Hepatocyte (in vitro differentiated cells): ENCODE data around the gene KCNQ1. TPM values are rescaled to one million over a fixed set of nuclear protein-coding genes. Genes with fewer than 3 reads are reported as not detected.
A peak's percentile ranks its signal among the peaks of the same experiment; 100 is the strongest.

Source experiments
- DNase-seq: peaks from one replicate; pipeline ENCODE4 v3.0.0-alpha.2; 2016; ENCODE audit warnings: low spot score
- H2AFZ ChIP-seq: fragments of 200-600 bp; sonication (generic); 2 replicates; pipeline ENCODE4 v1.6.0; 2016; ENCODE audit warnings: antibody characterized with exemption, mild to moderate bottlenecking
- H3K27ac ChIP-seq: fragments of 200-600 bp; sonication (generic); 2 replicates; pipeline ENCODE4 v1.5.1; 2016; ENCODE audit warnings: mild to moderate bottlenecking
- H3K27me3 ChIP-seq: fragments of 200-600 bp; sonication (generic); 2 replicates; pipeline ENCODE4 v1.6.1; 2016
- H3K36me3 ChIP-seq: fragments of 200-600 bp; sonication (generic); replicated peaks from 2 replicates; pipeline ENCODE4 v1.5.1; 2016; ENCODE audit warnings: low read depth; ENCODE audit not compliant: insufficient read depth
- H3K4me1 ChIP-seq: fragments of 200-600 bp; sonication (generic); 2 replicates; pipeline ENCODE4 v1.5.1; 2016; ENCODE audit warnings: mild to moderate bottlenecking, moderate library complexity; ENCODE audit not compliant: insufficient read depth
- H3K4me2 ChIP-seq: fragments of 200-600 bp; sonication (generic); 2 replicates; pipeline ENCODE4 v1.6.0; 2016
- H3K4me3 ChIP-seq: fragments of 200-600 bp; sonication (generic); 2 replicates; pipeline ENCODE4 v1.5.1; 2016; ENCODE audit warnings: mild to moderate bottlenecking
- H3K79me2 ChIP-seq: fragments of 200-600 bp; sonication (generic); 2 replicates; pipeline ENCODE4 v1.6.0; 2017; ENCODE audit warnings: mild to moderate bottlenecking
- H3K9me2 ChIP-seq: fragments of 200-600 bp; sonication (generic); replicated peaks from 2 replicates; pipeline ENCODE4 v1.6.0; 2017; ENCODE audit warnings: mild to moderate bottlenecking; ENCODE audit not compliant: insufficient read depth
- H3K9me3 ChIP-seq: fragments of 200-600 bp; sonication (generic); 2 replicates; pipeline ENCODE4 v1.5.1; 2016; ENCODE audit warnings: low read depth, mild to moderate bottlenecking
- H4K20me1 ChIP-seq: fragments of 200-600 bp; sonication (generic); 2 replicates; pipeline ENCODE4 v1.6.0; 2016; ENCODE audit warnings: mild to moderate bottlenecking; ENCODE audit not compliant: insufficient read depth, poor library complexity, severe bottlenecking
- CTCF ChIP-seq: fragments of 200-600 bp; sonication (generic); IDR thresholded peaks from 2 replicates; pipeline ENCODE4 v1.5.1; 2016; ENCODE audit warnings: antibody characterized with exemption, mild to moderate bottlenecking; ENCODE audit not compliant: poor library complexity
- EZH2 ChIP-seq: fragments of 200-600 bp; sonication (generic); IDR thresholded peaks from 2 replicates; pipeline ENCODE4 v1.6.1; 2016; ENCODE audit warnings: antibody characterized with exemption, mild to moderate bottlenecking, borderline replicate concordance
- EZH2phosphoT487 ChIP-seq: fragments of 200-600 bp; sonication (generic); IDR thresholded peaks from one replicate; pipeline ENCODE4 v1.6.1; 2018; ENCODE audit warnings: antibody characterized with exemption, mild to moderate bottlenecking, low read depth, moderate library complexity; ENCODE audit not compliant: unreplicated experiment, severe bottlenecking
- WGBS: methylation state at CpG from one replicate; pipeline ENCODE4 v1.1.6; 2016; ENCODE audit warnings: low lambda C conversion rate; ENCODE audit errors: missing lambda C conversion rate; 5-methylcytosine and 5-hydroxymethylcytosine counted together
- polyA plus RNA-seq: library from polyadenylated mRNA; unstranded; fragments of >200 nt; fragmentation: Nextera tagmentation; extraction: Ambion mirVana; gene quantifications from 2 replicates; pipeline ENCODE4 v1.2.1, GENCODE V29; 2016
- total RNA-seq: library from RNA; depleted of rRNA; stranded (reverse); fragments of >200 nt; gene quantifications from 2 replicates; pipeline ENCODE4 v1.2.3, GENCODE V29; 2014

The KCNQ1 gene
- total and polyA plus RNA-seq, 2 experiments from 2014 or later, result 1.8 to 6.4 TPM

DNA sequence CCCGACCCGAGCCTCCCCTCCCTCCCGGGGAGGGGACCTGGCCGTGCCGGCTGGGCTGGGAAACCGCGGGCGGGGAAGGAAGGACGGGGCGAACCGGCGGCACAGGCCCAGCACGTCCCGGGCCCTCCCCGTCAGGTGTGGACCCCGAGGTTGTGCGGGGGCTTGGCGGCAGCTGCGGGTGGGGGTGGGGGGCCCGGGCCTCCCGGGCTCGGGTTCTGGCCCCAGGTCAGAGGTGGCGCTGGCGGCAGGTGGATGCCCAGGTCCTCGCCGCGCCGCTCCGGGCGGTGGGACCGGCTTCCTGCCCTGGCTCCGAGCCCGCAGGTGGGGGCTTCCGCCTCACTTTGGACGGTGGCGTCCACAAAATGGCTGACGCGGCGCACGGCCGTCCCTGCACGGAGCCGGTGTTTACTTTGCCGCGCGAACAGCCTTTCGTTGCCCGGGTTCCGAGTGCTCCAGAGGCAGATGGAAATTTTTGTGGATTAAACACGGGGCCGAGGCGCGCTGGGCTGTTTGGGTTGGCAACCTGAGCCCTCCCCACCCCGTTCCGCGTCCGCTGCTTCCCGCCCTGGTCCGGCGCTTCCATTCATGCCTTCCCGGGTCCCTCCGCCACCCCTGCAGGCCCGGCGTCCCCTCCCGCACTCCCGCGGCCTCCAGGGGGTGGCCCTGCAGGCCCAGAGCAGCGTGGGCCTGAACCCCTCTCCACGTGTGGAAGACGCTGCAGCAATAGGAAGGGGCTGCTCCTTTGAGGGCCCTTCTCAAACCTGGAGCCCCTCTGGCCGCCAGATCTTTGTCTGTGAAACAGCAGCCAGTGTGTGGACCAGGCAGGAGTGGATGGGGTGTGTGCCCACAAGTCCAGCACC is 346.9 kb downstream of the KCNQ1 start:
- no peak overlapping the region for H3K4me3 ChIP-seq
- H3K79me2 ChIP-seq, result no peaks in the 10 kb centered on the region
- H3K27me3 ChIP-seq, result no peaks in the 10 kb centered on the region
- no peak for TF ChIP-seq CTCF
- TF ChIP-seq EZH2, result no peak
- TF ChIP-seq EZH2phosphoT487, result no peak
- H2AFZ ChIP-seq, result peak overlapping the region; percentile 66
- H4K20me1 ChIP-seq, result no peaks in the 10 kb centered on the region
- no peak overlapping the region for H3K27ac ChIP-seq
- no peaks in the 10 kb centered on the region for H3K9me2 ChIP-seq
- H3K4me1 ChIP-seq, result peaks cover 11% of the 10 kb centered on the region
- peak overlapping the region; percentile 71 for H3K4me2 ChIP-seq
- no peaks in the 10 kb centered on the region for H3K9me3 ChIP-seq
- H3K36me3 ChIP-seq, result no peaks in the 10 kb centered on the region
- no peak for DNase-seq
- 54% methylated on average over 23 of the region's 71 CpGs for WGBS

DNA sequence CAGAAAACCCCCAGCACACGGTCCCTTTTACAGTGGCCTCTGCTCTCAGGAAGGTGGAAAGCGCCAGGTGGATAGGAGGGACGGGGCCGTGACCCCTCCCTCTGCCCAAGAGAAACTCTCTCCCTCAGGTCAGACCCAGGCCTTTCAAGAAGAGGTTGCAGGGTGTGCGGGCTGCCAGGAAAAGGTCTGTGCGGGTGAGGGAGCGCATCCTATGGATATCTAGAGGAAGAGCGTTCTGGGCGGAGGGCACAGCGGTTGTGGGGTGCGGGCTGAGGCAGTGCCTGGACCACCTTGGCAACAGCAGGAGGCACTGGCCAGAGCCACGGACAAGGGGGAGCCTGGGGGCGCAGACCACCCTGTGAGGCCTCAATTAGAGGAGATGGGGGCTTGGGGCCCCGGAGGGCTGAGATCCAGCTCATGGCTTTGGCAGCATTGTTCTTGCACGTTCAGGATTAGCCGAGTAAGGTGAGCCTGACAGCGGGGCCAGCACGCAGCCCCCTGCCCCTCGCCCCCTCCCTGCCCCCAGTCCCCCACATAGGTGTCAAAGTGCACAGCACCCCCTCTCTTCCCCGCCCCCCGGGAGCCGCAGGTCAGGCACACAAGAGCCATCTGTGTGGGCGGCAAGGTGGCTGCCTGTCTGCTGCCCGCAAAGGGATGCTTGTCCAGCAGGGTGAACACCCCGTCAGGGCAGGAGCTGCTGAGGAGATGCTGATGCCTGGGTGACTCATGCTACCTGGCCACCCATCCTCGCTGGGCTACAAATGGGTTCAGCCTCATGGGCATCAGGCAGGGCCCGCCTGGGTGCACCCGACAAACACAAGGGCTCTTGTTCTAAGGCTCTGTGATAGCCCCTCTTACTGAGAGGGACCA is 347.8 kb downstream of the KCNQ1 start:
- H3K4me3 ChIP-seq, result no peak overlapping the region
- H4K20me1 ChIP-seq, result no peaks in the 10 kb centered on the region
- H3K27ac ChIP-seq, result no peak overlapping the region
- no peaks in the 10 kb centered on the region for H3K27me3 ChIP-seq
- H3K4me1 ChIP-seq, result peaks cover 11% of the 10 kb centered on the region
- TF ChIP-seq EZH2 (no peak), EZH2phosphoT487 (no peak), CTCF (no peak)
- H3K9me2 ChIP-seq, result no peaks in the 10 kb centered on the region
- no peak for DNase-seq
- no peaks in the 10 kb centered on the region for H3K79me2 ChIP-seq
- no peaks in the 10 kb centered on the region for H3K36me3 ChIP-seq
- no peak overlapping the region for H2AFZ ChIP-seq
- H3K9me3 ChIP-seq, result no peaks in the 10 kb centered on the region
- 95% methylated on average over 20 of the region's 28 CpGs for WGBS
- H3K4me2 ChIP-seq, result no peak overlapping the region

DNA sequence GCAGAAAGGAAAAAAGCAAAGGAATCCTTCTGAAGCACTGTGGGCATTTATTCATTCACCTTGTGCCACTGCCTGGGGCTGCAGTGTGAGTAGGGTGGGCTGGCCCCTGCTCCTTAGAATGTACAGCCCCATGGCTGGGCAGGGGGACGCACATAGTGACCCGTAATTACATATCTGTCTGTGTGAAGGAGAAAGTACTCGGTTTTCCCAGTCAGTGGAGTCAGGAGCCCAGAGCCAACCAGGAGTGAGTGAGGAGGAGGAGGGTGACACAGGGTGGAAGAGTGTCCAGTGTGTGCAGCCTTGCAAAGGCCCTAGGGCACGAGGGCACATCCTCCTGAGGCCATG is 348.9 kb downstream of the KCNQ1 start:
- H3K27ac ChIP-seq, result no peak overlapping the region
- WGBS, result 90% methylated on average over 4 of the region's 4 CpGs

More for the DNA sequence above, 348.9 kb downstream of the KCNQ1 start:
- DNase-seq, result no peak
- Histone ChIP-seq H3K4me2 (no peak overlapping the region), H2AFZ (no peak overlapping the region), H3K36me3 (no peaks in the 10 kb centered on the region), H3K4me1 (peaks cover 4% of the 10 kb centered on the region), H3K9me2 (no peaks in the 10 kb centered on the region), H3K4me3 (no peak overlapping the region), H3K27me3 (no peaks in the 10 kb centered on the region), H3K9me3 (no peaks in the 10 kb centered on the region), H4K20me1 (no peaks in the 10 kb centered on the region), H3K79me2 (no peaks in the 10 kb centered on the region)
- TF ChIP-seq CTCF (no peak), EZH2 (no peak), EZH2phosphoT487 (no peak)
